ENCODE results near the gene CCDC197. TPM values are rescaled to one million over a fixed set of nuclear protein-coding genes. Genes with fewer than 3 reads are reported as not detected.

Gene CCDC197
- total RNA-seq, 2 experiments from 2014 or later: not detected

DNA sequence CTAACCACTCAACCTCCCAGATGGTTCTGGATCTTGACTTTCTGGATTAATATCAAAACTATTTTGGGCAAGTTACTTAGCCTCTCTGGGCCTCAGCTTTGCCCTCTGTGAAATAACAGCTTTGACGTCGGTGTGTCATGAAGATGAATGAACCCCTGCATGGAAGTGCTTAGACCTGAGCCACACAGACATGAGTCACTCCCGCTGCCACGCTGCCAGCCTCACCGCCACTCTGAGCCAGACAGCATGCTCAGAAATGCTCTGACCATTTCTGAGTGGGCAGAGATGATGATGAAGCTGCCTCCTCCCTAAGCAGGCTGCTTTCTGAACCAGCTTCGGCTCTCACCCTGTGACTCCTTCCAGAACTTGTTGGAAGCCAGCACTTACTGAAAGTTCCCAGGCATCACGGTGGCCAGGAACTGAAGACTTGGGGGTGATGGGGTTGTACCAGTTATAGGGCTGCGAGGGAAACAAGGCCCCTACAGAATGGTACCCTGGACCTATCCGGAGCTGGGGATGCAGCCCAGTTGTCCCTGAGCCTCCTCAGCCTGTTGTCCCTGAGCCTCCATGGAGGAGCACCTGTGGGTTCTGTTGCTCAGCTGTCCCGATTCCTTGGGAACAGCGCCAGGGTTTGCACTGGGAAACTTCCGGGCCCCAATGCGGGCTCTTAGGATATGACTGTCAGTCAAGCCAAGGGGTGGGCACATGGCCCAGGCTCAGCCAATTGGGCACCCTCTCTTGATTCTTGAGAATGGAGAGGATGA is 2.0 kb upstream of the CCDC197 start:
- H3K27me3 Mint-ChIP-seq: peaks cover 2% of the 10 kb centered on the region
- TF ChIP-seq, protein P1, sequence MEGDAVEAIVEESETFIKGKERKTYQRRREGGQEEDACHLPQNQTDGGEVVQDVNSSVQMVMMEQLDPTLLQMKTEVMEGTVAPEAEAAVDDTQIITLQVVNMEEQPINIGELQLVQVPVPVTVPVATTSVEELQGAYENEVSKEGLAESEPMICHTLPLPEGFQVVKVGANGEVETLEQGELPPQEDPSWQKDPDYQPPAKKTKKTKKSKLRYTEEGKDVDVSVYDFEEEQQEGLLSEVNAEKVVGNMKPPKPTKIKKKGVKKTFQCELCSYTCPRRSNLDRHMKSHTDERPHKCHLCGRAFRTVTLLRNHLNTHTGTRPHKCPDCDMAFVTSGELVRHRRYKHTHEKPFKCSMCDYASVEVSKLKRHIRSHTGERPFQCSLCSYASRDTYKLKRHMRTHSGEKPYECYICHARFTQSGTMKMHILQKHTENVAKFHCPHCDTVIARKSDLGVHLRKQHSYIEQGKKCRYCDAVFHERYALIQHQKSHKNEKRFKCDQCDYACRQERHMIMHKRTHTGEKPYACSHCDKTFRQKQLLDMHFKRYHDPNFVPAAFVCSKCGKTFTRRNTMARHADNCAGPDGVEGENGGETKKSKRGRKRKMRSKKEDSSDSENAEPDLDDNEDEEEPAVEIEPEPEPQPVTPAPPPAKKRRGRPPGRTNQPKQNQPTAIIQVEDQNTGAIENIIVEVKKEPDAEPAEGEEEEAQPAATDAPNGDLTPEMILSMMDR (IDR thresholded peaks at IDR 0.05): no peak
- ATAC-seq (peak; percentile 92), DNase-seq (peak; percentile 84)
- H3K36me3 Mint-ChIP-seq (ENCODE audit: low read depth): no peaks in the 10 kb centered on the region
- H3K27ac Mint-ChIP-seq: peak overlapping the region; percentile 71
- no peaks in the 10 kb centered on the region for H3K9me3 Mint-ChIP-seq
- H3K4me1 Mint-ChIP-seq (ENCODE audit: low read depth): peaks cover 34% of the 10 kb centered on the region
- ChIA-PET CTCF (interaction anchor here (0.6 to 17.5 kb wide), 6 partner anchors 10 to 141 kb away, joined by 3 to 437 read pairs (median 4); no protein-coding TSS in a partner anchor), POLR2A (interaction anchor here (1.0 to 3.8 kb wide), 6 partner anchors 11 to 36 kb away, joined by 3 to 19 read pairs (median 4); partner anchors contain the start of gene ASB2)
- intact Hi-C loops (cut with micrococcal nuclease): no loop called here
- H3K4me3 Mint-ChIP-seq: no peak overlapping the region

- ATAC-seq (no peak), DNase-seq (no peak)
- Mint-ChIP-seq H3K36me3 (ENCODE audit: low read depth) (no peaks in the 10 kb centered on the region), H3K27ac (peak overlapping the region; percentile 62), H3K4me3 (no peak overlapping the region), H3K9me3 (no peaks in the 10 kb centered on the region), H3K27me3 (peaks cover 2% of the 10 kb centered on the region), H3K4me1 (ENCODE audit: low read depth) (peaks cover 35% of the 10 kb centered on the region)
- CTCF ChIA-PET: interaction anchor here (0.7 to 17.5 kb wide), 4 partner anchors 26 to 56 kb away, joined by 3 to 437 read pairs (median 30); no protein-coding TSS in a partner anchor
- intact Hi-C loops (cut with micrococcal nuclease): no loop called here
- TF ChIP-seq, protein P1 (IDR thresholded peaks at IDR 0.05): no peak
- POLR2A ChIA-PET: interaction anchor here (1.1 to 3.8 kb wide), 6 partner anchors 12 to 56 kb away, joined by 3 to 19 read pairs (median 4); no protein-coding TSS in a partner anchor
These were observed 888 bp upstream of the CCDC197 start for GRCh38 chr14:93996130-93996695.

DNA sequence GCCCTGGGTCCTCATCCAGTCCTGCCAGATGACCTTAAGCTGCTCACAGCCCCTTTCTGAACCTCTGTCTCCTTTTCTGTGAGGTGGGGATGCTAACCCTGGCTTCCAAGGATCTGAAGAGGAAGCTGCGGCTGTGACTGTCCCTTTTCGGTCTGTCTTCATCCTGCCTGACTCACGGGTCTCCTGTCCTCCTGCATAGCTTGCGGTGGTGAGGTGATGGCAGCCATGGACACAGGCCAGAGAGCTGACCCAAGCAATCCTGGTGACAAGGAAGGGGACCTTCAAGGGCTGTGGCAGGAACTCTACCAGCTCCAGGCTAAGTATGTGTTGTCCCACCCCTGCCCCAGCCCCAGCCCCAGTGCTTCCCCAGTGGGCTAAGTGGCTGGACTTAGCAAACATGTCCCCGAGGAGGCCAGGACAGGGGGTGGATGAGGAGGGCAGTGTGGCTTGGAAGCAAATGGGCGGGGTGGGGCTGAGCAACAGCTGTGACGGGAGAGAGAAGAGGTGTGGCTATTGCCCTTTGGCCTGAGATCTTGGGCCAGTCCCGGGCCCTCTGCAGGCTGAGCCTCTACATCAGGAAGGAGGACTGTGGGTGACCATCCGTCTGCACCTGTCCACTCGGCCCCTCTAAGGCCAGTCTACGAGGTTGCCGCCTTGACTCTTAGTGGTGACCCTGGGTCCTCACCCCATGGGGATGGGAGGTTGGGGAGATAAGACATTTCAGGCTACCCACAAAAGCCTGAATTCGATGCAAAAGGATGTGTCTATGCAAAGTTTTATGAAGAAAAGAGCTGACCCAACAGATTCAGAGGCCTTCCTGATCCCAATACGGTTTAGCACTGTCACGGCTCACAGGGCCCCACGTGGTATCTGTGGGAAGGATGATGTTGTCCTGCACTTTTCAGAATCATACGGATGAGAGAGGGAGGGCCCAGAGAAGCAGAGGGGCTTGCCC is 1.1 kb downstream of the CCDC197 start:
- ATAC-seq (no peak), DNase-seq (no peak)
- Mint-ChIP-seq H3K27ac (no peak overlapping the region), H3K36me3 (ENCODE audit: low read depth) (no peaks in the 10 kb centered on the region), H3K4me3 (no peak overlapping the region), H3K9me3 (no peaks in the 10 kb centered on the region), H3K4me1 (ENCODE audit: low read depth) (peaks cover 38% of the 10 kb centered on the region), H3K27me3 (peaks cover 2% of the 10 kb centered on the region)
- TF ChIP-seq, protein P1 (IDR thresholded peaks at IDR 0.05): no peak
- CTCF ChIA-PET: interaction anchor here (1.3 to 17.5 kb wide), 5 partner anchors 16 to 139 kb away, joined by 3 to 437 read pairs (median 17); no protein-coding TSS in a partner anchor
- POLR2A ChIA-PET: interaction anchor here (0.6 to 3.8 kb wide), 7 partner anchors 13 to 58 kb away, joined by 3 to 19 read pairs (median 3); no protein-coding TSS in a partner anchor
- intact Hi-C loops (cut with micrococcal nuclease): no loop called here

- POLR2A ChIA-PET: interaction anchor here (0.7 to 2.1 kb wide), 4 partner anchors 14 to 59 kb away, joined by 3 to 6 read pairs (median 4); no protein-coding TSS in a partner anchor
- H3K4me3 Mint-ChIP-seq: no peak overlapping the region
- TF ChIP-seq, protein P1 (IDR thresholded peaks at IDR 0.05): no peak
- DNase-seq: no peak
- peaks cover 38% of the 10 kb centered on the region for H3K4me1 Mint-ChIP-seq (ENCODE audit: low read depth)
- CTCF ChIA-PET: interaction anchor here (1.4 to 17.5 kb wide), 7 partner anchors 8 to 138 kb away, joined by 5 to 437 read pairs (median 16); no protein-coding TSS in a partner anchor
- peaks cover 5% of the 10 kb centered on the region for H3K27me3 Mint-ChIP-seq
- no peak overlapping the region for H3K27ac Mint-ChIP-seq
- H3K9me3 Mint-ChIP-seq: no peaks in the 10 kb centered on the region
- H3K36me3 Mint-ChIP-seq (ENCODE audit: low read depth): no peaks in the 10 kb centered on the region
- intact Hi-C loops (cut with micrococcal nuclease): no loop called here
- ATAC-seq: no peak
These were observed 1.8 kb downstream of the CCDC197 start for GRCh38 chr14:93998871-93999403.
